ENCODE data around the gene TRIM5.
"Not testable (repeated sequence)": the region's sequence is repeated elsewhere in the genome, so short reads cannot be mapped to it uniquely, and the experiment has no call there.

GRCh38 chr11:5691238-5691963 lies 6.5 kb upstream of the TRIM5 start:
- TF ChIP-seq CTCF (conservative IDR thresholded peaks at IDR 0.05; ENCODE audit: low read length); EZH2phosphoT487 (IDR thresholded peaks at IDR 0.05; ENCODE audit: borderline replicate concordance): not testable (repeated sequence)
